GM18520 (cell line): Measurements from ENCODE around the gene ZNF652.
A peak's percentile ranks its signal among the peaks of the same experiment; 100 is the strongest.
"Not testable (repeated sequence)": the region's sequence is repeated elsewhere in the genome, so short reads cannot be mapped to it uniquely, and the experiment has no call there.

Experiments
- ATAC-seq: cut with Tn5 transposase; IDR thresholded peaks from one replicate; pipeline ENCODE4 v1.9.1; 2021; ENCODE audit not compliant: unreplicated experiment

Gene ZNF652

DNA sequence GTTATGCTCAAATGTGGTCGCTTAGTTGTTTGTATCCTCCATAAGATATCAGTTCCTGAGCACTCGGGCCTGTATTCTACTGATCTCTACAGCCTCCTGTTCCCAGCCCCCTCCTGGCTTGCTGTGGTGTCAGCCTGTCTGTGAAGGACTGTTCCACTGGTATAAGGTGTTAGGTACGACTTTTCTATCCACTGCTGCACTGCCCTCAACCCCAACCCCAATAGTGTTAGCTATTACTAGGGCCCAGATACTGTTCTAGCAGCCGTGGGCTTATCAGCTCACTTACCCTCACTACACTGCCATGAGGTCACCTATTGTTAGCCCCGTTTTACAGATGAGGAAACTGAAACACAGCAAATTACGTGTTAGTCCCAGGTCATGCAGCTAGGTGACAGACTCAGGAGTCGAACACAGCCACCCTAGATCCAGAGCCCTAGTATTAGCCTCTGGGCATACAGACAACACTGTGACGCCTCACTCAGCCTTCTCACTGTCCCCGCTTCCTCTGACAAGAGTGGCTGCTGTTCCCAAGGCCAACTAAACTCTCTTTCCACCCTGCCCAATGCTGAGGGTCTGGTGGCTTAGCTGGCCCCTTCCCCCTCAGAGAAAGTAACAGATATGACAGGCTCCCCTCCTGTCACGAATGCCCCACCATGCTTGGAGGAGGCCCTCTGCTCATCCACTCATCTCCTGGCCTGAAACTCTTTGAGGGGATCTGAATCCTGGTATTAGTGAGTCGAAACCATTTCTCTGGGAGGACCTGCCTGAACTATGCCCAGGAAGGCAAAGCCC lies 25.6 kb upstream of the ZNF652 start:
- no peak for ATAC-seq

- no peak for ATAC-seq
Measured at GRCh38 chr17:49386373-49386772, 24.3 kb upstream of the ZNF652 start.

- ATAC-seq = no peak
Measured at GRCh38 chr17:49384951-49385350, 22.9 kb upstream of the ZNF652 start.

DNA sequence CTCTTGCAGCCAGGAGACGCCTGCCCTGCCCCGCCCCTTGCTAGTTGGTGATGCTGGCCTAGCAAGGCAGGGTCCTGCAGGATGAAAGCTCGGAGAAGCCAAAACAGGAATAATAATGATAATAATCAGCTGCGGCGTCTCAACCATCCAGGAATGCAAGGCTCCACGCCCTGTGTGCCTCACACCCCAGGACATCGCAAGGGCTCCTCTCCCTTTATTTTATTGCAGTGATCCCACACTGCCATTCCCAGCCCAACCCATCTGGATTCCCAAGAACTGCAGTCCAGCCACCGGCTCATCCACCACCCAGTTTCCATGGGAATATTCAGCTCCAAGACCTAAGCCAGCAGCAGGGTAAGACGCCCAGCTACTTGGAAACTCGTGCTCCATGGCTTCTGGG lies 21.0 kb upstream of the ZNF652 start:
- no peak for ATAC-seq

- no peak for ATAC-seq
Measured at GRCh38 chr17:49382556-49382955, 20.5 kb upstream of the ZNF652 start.

DNA sequence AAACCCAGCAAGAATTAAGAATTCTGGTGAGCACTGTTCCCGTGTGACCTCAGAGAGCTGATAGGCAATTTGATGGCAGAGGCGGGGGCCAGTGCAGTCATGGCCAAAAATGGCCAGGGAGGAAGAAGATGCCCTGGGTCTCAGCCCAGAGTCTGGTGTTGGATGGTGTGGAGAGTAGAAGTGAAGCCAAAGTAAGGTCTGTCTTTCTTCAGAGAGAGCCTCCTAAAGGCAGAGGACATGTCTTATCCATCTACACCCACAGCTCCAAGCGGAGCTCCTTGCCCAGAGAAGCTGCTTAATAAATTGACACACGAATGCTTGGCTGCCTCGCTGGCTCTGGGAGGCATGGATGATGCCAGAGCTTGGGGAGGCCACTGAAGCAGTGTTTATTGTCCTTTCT lies 19.7 kb upstream of the ZNF652 start:
- ATAC-seq = no peak

- no peak for ATAC-seq
Measured at GRCh38 chr17:49381033-49381432, 19.0 kb upstream of the ZNF652 start.

GRCh38 chr17:49379926-49380325 lies 17.9 kb upstream of the ZNF652 start:
- no peak for ATAC-seq

GRCh38 chr17:49378311-49378710 lies 16.3 kb upstream of the ZNF652 start:
- no peak for ATAC-seq

DNA sequence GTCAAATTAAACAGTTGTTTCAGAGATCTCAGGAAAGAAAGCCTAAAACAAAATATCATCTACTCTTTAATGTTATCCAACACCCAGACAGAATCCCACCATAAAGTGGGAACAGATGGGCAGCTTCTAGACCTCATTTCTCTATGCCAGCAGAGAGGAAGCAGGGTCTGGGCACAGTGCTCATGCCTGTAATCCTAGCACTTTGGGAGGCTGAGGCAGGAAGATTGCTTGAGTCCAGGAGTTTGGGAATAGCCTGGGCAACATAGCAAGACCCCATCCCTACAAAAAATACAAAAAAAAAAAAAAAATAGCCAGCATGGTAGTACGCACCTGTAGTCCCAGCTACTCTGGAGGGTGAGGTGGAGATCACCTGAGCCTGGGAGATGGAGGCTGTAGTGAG lies 13.5 kb upstream of the ZNF652 start:
- ATAC-seq = no peak

DNA sequence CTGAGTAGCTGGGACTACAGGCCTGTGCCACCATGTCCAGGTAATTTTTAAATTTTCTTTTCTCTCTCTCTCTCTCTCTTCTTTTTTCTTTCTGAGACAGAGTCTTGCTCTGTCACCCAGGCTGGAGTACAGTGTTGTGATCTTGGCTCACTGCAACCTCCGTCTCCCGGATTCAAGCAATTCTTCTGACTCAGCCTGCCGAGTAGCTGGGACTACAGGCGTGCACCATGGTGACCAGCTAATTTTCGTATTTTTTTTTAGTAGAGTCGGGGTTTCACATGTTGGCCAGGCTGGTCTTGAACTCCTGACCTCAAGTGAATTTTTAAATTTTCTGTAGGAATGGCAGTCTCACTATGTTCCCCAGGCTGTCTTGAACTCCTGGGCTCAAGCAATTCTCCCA lies 11.1 kb upstream of the ZNF652 start:
- ATAC-seq = no peak

GRCh38 chr17:49372425-49372824 lies 10.4 kb upstream of the ZNF652 start:
- ATAC-seq = no peak

DNA sequence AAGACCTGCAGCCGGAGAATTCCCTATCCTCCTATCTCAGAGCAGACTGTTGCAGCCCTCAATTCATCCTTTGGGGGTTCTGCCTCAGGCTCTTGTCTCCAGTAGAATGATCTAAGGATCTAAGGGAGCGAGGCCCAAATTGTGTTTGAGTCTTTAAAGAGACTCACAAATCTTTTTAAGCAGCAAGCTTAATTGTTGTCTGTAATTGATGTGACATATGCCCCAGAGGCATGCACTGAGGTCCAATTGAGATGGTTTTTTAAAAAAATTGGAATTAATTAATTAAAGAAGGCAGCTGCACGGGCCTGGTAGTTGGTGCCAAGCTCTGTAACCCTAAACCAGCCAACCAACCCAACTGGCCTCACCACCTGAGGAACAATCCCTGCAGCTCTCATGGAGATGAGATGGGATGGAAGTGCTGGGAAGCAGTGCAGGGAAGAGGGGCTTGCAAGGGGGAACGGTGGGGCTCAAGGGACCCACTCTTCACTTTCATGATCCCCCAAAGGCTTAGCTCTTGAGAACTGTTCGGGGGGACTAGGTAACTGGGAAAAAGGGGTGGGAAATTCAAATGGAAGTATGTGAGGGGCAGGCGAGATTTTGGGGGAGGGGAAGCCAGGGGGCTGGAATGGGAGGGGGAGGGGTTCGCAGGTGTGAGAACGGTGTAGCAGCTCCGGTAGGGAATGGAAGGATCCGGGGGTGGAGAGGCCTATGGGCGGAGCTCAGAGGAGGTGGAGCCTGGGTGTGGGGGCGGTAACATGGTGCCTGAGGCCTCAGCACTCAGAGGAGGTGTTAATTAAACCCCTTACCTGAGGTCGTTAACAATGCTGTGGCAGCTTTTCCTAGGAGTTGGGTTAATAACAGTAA lies 9.2 kb upstream of the ZNF652 start:
- ATAC-seq = no peak

DNA sequence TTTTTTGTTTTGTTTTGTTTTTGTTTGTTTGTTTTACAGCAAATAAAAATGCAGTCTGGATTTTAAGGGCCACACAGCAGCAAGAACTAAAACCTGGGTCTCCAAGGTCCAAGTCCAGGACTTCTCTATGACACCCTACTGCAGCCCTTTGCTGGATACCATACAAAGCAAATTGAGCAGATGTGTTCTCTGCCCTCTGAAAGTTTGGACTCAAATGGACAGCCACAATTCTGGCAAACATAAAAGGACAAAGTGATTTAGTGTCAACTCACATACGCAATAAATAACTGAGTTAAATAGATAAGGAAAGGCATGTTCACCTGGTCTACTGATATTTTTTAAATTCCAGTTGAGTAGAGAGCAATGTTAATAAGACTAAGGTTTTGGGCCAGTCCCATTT lies 7.7 kb upstream of the ZNF652 start:
- ATAC-seq = no peak

GRCh38 chr17:49369089-49369488 lies 7.0 kb upstream of the ZNF652 start:
- ATAC-seq = no peak

DNA sequence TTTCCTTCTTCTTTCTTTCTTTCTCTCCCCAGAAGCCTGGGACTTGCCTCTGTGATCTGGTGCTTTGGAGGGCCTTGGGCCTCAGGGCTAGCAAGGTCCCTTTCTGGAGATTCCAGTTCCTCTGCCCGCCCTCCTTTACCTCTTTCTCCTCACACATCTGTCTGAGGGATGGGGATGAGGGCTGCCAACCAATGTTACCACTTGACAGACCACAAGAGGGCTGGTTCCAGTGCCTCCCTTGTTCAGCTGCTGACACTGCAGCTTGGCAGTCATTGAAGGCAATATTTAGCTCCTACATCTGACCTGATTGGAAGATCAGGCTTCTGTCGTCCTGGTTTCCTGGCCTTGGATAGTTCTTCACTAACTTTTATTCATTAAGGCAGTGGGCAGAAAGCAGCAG lies 3.6 kb upstream of the ZNF652 start:
- ATAC-seq = no peak

GRCh38 chr17:49365126-49365525 lies 3.1 kb upstream of the ZNF652 start:
- ATAC-seq = not testable (repeated sequence)

GRCh38 chr17:49364119-49364518 lies 2.1 kb upstream of the ZNF652 start:
- ATAC-seq = no peak

GRCh38 chr17:49363251-49363650 lies 1.2 kb upstream of the ZNF652 start:
- ATAC-seq = no peak

- ATAC-seq = no peak
Measured at GRCh38 chr17:49362723-49363117, 670 bp upstream of the ZNF652 start.

GRCh38 chr17:49361129-49361901 lies 735 bp downstream of the ZNF652 start:
- ATAC-seq = peak; percentile 11

DNA sequence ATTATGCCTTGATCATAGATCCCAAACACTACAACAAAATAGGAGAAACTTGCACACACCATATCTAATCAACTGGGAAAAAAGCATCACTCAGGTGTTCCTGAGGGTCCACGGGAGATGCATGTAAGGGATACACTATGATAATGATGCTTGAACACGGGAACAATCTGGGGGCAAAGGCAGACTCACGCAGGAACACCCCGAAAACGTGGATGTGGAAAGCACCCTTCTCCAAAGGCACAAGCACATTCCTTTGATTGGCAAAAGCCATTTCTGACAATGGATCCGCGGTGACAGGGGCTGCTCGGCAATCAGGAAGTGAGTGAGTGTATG lies 1.3 kb downstream of the ZNF652 start:
- ATAC-seq = no peak
